Kidney (tissue), 14 donors: Measurements from ENCODE around the gene RNF152. TPM values are rescaled to one million over a fixed set of nuclear protein-coding genes. Genes with fewer than 3 reads are reported as not detected.

Experiments
- DNase-seq, 5 donors: peaks; one replicate each; pipeline ENCODE4 v3.0.0-alpha.2; 2013 to 2020
- FAIRE-seq: peaks from 2 replicates; lab custom pipeline; 2012; peaks lifted over from hg19 to GRCh38; lab: Jason Lieb, UNC
- H3K27ac ChIP-seq, 2 donors: one replicate each; pipeline ENCODE4 v1.7.0; 2013; ENCODE audit warnings: low read depth in 2 of 2, low read length in 2 of 2, inconsistent platforms in 1 of 2
- H3K27me3 ChIP-seq: one replicate; pipeline ENCODE4 v1.7.1; 2013; ENCODE audit warnings: low read length, inconsistent platforms; ENCODE audit not compliant: control insufficient read depth, insufficient read depth
- H3K36me3 ChIP-seq, 3 donors: one replicate each; pipeline versions ENCODE4 v1.7.0 to v1.7.1; 2013; ENCODE audit warnings: low read length in 3 of 3, control low read depth in 1 of 3, inconsistent platforms in 1 of 3; ENCODE audit not compliant: insufficient read depth in 3 of 3, control insufficient read depth in 2 of 3
- H3K4me1 ChIP-seq, 3 donors: one replicate each; pipeline versions ENCODE4 v1.7.0 to v1.7.1; 2013; ENCODE audit warnings: low read length in 3 of 3, inconsistent platforms in 1 of 3, low read depth in 1 of 3; ENCODE audit not compliant: control insufficient read depth in 2 of 3, insufficient read depth in 2 of 3
- H3K4me3 ChIP-seq, 3 donors: one replicate each; pipeline versions ENCODE4 v1.7.0 to v1.8.1; 2013; ENCODE audit warnings: low read length in 3 of 3, control low read depth in 1 of 3, inconsistent platforms in 1 of 3
- H3K9ac ChIP-seq, 3 donors: one replicate each; pipeline versions ENCODE4 v1.7.0 to v1.7.1; 2013; ENCODE audit warnings: low read length in 3 of 3, control low read depth in 1 of 3, inconsistent platforms in 1 of 3
- H3K9me3 ChIP-seq, 3 donors: one replicate each; pipeline versions ENCODE4 v1.7.0 to v1.7.1; 2013; ENCODE audit warnings: low read length in 3 of 3, control low read depth in 1 of 3, inconsistent platforms in 1 of 3; ENCODE audit not compliant: control insufficient read depth in 2 of 3, insufficient read depth in 1 of 3
- intact Hi-C: fragments of 100-400 bp; cut with DNase I; formaldehyde crosslinking; loops from one replicate; pipeline ENCODE4 v1.11.1; 2022
- polyA plus RNA-seq: library from polyadenylated mRNA; stranded (reverse); fragments of 350-450 nt; fragmentation: Illumina TruSeq; extraction: RNeasy Lipid Tissue Mini Kit (QIAGEN cat#74804); gene quantifications from one replicate; pipeline ENCODE4 v1.2.3, GENCODE V29; 2014; ENCODE audit warnings: low read depth, low replicate concordance; ENCODE audit not compliant: insufficient read depth
- total RNA-seq: library from RNA; stranded (reverse); fragmentation: NEBNext Ultra II Directional; extraction: Animal tissue kit (Norgen Biotek cat#: 25700); gene quantifications from one replicate; pipeline ENCODE4 v1.2.1, GENCODE V29; 2021
- TF ChIP-seq, protein P1 (sequence below): IDR thresholded peaks from 3 replicates; pipeline ENCODE4 v1.5.1; 2012; ENCODE audit warnings: mild to moderate bottlenecking, moderate library complexity, borderline replicate concordance; ENCODE audit not compliant: insufficient read depth; ENCODE audit errors: extremely low read depth
- donor health status: control.
- donor health status: control.
- donor health status: control.
- donor health status: control.
- donor health status: control.
- donor health status: DM: yes; HTN: yes; CAD: no.
- donor health status: Normal renal cell carcinoma (clear cell type).

The RNF152 gene
- total and polyA plus RNA-seq, 2 donors from 2014 or later = 37.6 to 45.0 TPM

DNA sequence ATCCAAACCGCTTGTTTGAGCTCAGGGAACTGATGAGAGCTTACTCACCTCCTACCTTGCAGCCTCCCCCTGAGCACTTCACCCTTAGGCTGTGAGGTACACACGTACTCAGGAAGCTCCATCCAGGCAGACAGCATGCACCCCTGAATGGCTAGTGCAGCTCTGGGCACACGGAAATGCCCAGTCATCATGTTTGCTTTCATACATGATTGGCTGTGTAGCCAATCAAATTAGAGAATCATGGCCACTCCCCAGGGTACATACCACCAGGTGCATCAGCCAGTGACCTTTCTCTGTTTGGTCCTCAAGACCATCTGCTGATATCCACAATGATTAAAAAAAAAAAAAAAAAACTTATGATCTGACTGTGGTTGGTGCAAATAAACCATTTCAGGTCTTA lies 42.1 kb downstream of the RNF152 start:
- H3K27ac ChIP-seq = no peak overlapping the region
- TF ChIP-seq, protein P1, sequence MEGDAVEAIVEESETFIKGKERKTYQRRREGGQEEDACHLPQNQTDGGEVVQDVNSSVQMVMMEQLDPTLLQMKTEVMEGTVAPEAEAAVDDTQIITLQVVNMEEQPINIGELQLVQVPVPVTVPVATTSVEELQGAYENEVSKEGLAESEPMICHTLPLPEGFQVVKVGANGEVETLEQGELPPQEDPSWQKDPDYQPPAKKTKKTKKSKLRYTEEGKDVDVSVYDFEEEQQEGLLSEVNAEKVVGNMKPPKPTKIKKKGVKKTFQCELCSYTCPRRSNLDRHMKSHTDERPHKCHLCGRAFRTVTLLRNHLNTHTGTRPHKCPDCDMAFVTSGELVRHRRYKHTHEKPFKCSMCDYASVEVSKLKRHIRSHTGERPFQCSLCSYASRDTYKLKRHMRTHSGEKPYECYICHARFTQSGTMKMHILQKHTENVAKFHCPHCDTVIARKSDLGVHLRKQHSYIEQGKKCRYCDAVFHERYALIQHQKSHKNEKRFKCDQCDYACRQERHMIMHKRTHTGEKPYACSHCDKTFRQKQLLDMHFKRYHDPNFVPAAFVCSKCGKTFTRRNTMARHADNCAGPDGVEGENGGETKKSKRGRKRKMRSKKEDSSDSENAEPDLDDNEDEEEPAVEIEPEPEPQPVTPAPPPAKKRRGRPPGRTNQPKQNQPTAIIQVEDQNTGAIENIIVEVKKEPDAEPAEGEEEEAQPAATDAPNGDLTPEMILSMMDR = no peak

DNA sequence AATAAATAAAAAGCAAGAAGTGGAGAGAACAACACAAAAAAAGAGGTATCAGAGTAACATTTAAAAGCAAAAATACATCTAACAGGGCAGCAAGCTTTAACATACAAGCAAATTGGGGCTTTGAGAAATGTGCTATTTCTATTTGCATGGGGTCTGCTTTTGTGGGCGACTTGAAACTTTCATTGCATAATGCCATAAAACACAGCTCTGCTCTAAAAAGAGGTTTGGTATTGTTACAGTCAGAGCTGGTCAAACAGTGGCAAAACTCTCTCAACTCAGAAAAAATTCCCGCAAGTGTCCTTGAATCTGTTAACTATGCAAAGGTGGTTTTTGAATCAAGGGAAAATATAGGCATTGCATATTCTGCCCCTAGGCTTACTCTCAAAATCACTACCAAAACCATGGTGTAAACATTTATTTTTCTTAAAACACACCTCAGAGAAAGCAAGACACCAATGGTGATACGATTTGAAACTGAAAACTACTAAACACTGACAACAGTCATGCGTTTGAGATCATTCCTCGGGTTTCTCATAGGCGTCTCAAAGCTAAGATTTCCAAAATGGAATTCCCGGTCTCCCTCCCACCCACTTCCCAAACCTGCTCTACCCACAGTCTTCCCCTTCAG lies 45.5 kb downstream of the RNF152 start:
- intact Hi-C loops = no loop called here

More for the DNA sequence above, 42.1 kb downstream of the RNF152 start:
- peaks cover 0 to 11% (median 2%) of the 10 kb centered on the region in 3 donors for H3K36me3 ChIP-seq
- DNase-seq (no peak), FAIRE-seq (no peak)
- H3K9me3 ChIP-seq = no peaks in the 10 kb centered on the region
- H3K27me3 ChIP-seq = no peaks in the 10 kb centered on the region
- H3K4me1 ChIP-seq = peaks cover 0 to 10% (median 9%) of the 10 kb centered on the region in 3 donors
- no peak overlapping the region for H3K9ac ChIP-seq
- intact Hi-C loops = no loop called here
- no peak overlapping the region for H3K4me3 ChIP-seq

DNA sequence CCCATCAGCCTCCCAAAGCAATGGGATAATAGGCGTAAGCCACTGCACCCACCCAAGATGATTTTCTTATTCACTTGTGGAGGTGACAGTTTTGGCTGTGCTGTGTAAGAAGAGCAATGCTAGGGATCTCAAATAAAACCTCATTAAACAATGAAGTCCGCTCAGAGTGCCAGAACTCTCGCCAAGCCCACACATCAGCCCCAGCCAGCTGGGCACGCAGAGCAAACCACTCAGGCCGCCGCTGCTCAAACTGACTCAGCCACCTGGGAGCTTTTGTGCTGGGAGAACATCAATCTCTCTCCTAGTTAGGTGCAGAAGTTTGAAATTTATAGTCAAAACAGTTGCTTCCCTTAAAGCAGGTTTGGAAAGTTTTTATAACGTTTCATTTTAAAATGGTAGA lies 47.6 kb downstream of the RNF152 start:
- peaks cover 0 to 14% (median 6%) of the 10 kb centered on the region in 3 donors for H3K36me3 ChIP-seq
- intact Hi-C loops = no loop called here
- H3K27me3 ChIP-seq = no peaks in the 10 kb centered on the region
- H3K9me3 ChIP-seq = no peaks in the 10 kb centered on the region
- H3K27ac ChIP-seq = no peak overlapping the region
- H3K9ac ChIP-seq = no peak overlapping the region
- TF ChIP-seq, protein P1 = no peak
- H3K4me3 ChIP-seq = no peak overlapping the region
- FAIRE-seq (no peak), DNase-seq (no peak)
- H3K4me1 ChIP-seq = peaks cover 0 to 5% (median 2%) of the 10 kb centered on the region in 3 donors

More for the DNA sequence above, 45.5 kb downstream of the RNF152 start:
- no peak for DNase-seq
- Histone ChIP-seq H3K4me3 (no peak overlapping the region), H3K9me3 (no peaks in the 10 kb centered on the region), H3K27me3 (no peaks in the 10 kb centered on the region), H3K4me1 (peaks cover 0 to 7% (median 5%) of the 10 kb centered on the region in 3 donors), H3K36me3 (peaks cover 0 to 13% (median 0%) of the 10 kb centered on the region in 3 donors), H3K27ac (no peak overlapping the region), H3K9ac (no peak overlapping the region)
- TF ChIP-seq, protein P1 = no peak
- no peak for FAIRE-seq

DNA sequence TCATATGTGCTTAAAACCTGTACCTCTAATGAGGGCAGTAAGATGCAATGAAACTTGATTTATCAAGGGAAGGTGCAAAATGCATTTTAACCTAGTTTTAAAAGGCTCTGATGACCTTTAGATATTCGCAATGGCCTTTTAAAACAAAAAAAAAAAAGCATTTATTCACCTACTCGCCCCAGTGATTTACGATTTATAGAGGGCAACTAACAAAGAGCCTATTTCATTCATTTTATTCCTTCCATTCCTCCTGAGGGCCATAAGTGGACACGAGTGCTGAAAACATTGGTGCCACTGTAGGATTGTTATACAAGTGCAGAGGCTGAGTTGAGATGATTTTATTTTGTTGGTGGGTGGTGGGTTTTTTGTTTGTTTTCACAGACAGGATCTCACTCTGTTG lies 48.1 kb downstream of the RNF152 start:
- peak overlapping the region in 1 of 2 donors; percentile 16 for H3K27ac ChIP-seq
- no peaks in the 10 kb centered on the region for H3K27me3 ChIP-seq
- peaks cover 0 to 5% (median 2%) of the 10 kb centered on the region in 3 donors for H3K4me1 ChIP-seq
- DNase-seq (no peak), FAIRE-seq (no peak)
- intact Hi-C loops = no loop called here
- no peaks in the 10 kb centered on the region for H3K9me3 ChIP-seq
- TF ChIP-seq, protein P1 = no peak
- no peak overlapping the region for H3K9ac ChIP-seq
- H3K36me3 ChIP-seq = peaks cover 0 to 11% (median 6%) of the 10 kb centered on the region in 3 donors
- no peak overlapping the region for H3K4me3 ChIP-seq
